CD4-positive, alpha-beta T cell treated with Interleukin-4 for 4 hours (primary cell): ENCODE results near the gene WIPF3.
"Not testable (repeated sequence)": the region's sequence is repeated elsewhere in the genome, so short reads cannot be mapped to it uniquely, and the experiment has no call there.

Experiments
- DNase-seq: peaks from one replicate; pipeline ENCODE4 v3.0.0-alpha.2; 2020

WIPF3 gene

DNA sequence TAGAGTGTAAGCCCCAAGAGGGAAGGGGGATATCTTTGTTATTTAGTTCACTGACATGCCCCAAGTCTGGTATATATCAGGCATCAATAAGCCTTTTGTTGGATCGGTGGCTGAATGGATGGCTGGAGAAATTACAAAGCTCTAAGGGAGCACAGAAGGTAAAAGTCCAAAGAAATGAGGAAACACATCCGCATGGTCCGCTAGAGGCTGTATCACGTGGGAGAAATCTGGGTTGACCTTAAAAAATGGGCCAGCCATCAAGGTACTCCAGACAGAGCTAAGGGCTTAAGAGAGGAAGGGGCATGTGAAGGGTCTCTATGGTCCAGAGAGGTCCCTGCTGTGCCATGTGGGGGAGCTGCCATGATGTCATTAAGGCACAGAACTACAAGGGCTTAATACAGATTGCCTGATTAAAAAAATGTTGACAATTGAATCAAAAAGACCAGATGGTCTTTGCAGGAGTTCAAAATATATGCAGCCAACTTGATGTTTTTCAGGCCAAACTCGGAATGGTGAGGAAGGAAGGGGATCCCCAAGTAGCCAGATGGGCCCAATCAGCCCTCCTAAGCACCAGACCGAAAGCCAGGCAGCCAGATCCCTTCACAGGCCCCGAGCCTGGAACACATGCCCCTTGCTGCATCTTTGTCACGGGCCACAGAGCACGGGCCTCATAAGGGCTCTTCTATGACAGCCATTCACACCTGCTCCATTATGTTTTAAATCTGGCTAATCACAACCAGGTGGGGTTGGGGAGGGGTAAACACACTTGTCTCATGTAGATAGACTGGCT, 151.4 kb downstream of the WIPF3 start:
- DNase-seq: no peak

DNA sequence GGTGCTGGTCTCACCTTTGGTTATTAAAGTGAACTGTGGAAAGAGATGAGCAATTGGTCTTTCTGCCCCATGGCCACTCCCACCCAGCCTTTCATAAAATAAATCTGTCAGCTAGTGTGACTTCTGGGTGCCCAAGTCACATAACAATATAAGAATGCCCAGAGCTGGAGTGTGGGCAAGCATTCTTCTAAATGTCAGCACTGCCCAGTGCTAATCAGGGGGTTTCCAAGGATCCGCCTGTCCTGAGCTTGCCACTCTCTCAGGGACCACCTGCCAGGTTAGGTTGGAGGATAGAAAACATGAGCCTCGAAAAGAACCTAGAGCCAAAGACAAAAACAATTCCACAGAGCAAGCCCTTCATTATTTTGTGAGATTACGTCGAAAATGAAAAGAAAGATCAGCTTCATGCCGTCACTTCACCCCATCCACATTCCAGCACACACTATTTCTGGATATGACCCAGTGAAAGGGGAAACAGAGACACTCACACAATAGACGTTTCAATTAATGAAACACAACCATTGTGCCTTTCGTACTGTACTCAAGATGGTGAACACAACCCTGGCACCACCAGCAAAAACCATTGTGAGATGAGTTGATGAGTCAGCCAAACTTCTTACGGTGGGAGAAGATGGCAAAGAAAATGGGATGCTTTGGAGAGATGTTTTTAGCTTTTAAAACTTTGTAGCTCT, 152.5 kb downstream of the WIPF3 start:
- no peak for DNase-seq

DNA sequence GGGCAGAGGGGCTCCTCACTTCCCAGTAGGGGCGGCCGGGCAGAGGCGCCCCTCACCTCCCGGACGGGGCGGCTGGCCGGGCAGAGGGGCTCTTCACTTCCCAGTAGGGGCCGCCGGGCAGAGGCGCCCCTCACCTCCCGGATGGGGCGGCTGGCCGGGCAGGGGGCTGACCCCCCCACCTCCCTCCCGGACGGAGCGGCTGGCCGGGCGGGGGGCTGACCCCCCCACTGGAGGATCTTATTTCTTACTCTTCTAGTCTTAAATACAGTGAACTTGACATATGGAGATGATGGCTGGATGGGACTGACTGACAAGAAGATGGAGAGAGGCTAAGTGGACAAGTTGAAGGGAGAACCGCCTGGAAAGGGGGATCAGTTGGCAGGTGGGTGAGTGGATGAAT, 155.3 kb downstream of the WIPF3 start:
- DNase-seq: not testable (repeated sequence)

DNA sequence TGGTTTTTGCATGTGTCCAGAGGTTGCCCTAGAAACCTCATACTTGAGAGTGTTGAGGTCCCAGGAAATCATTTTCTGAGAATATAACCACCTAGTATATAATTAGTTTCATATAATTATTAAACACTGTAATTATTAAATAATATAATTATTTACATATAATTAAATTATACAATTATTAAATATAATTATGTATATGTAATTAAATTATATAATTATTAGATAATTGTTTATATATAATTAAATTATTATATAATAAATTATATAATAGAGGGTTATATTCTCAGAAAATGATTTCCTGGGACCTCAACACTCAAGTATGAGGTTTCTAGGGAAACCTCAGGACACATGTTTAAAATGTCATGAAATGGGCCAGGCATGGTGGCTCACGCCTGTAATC, 155.7 kb downstream of the WIPF3 start:
- DNase-seq: no peak

DNA sequence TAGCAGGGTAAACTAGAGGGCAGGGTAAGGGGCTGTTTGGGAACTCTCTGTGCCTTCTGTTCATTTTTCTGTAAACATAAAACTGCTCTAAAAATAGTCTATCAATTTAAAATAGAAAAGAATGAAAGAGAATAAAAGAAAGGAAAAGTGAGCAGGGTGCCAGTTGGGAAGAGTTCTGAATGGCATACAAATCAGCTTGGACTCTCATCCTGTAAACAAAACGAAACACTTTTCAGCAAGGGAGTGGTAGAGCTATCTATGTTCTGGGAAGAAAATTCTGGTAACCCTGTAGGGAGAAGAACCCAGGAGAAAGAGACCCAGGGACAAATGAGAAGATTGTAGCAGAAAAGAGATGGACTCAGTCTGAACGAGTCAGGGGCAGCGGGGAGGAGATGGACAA, 158.7 kb downstream of the WIPF3 start:
- no peak for DNase-seq
